M059J (cell line): ENCODE data around the gene KDM8. TPM values are rescaled to one million over a fixed set of nuclear protein-coding genes. Genes with fewer than 3 reads are reported as not detected.
"Not testable (repeated sequence)": the region's sequence is repeated elsewhere in the genome, so short reads cannot be mapped to it uniquely, and the experiment has no call there.

Experiments
- DNase-seq: peaks from one replicate; pipeline ENCODE4 v3.0.0-alpha.2; 2012; ENCODE audit warnings: low read depth
- total RNA-seq: library from RNA; depleted of rRNA; stranded (reverse); fragments of >200 nt; shearing (Covaris generic); gene quantifications from 2 replicates; pipeline ENCODE4 v1.2.3, GENCODE V29; 2014

KDM8 gene
- total RNA-seq, 1 experiment from 2014 or later: 4.7 TPM

GRCh38 chr16:27191352-27191924 is 11.9 kb upstream of the KDM8 start:
- no peak for DNase-seq

- no peak for DNase-seq
Measured at GRCh38 chr16:27193300-27193990, 9.9 kb upstream of the KDM8 start.

GRCh38 chr16:27195076-27195741 is 8.1 kb upstream of the KDM8 start:
- DNase-seq: no peak

- DNase-seq: no peak
Measured at GRCh38 chr16:27195941-27196595, 7.3 kb upstream of the KDM8 start.

GRCh38 chr16:27197004-27197403 is 6.3 kb upstream of the KDM8 start:
- no peak for DNase-seq

GRCh38 chr16:27198451-27199234 is 4.7 kb upstream of the KDM8 start:
- DNase-seq: no peak

GRCh38 chr16:27199235-27199586 is 4.1 kb upstream of the KDM8 start:
- DNase-seq: no peak

GRCh38 chr16:27199736-27200135 is 3.6 kb upstream of the KDM8 start:
- peak; percentile 60 for DNase-seq

- DNase-seq: not testable (repeated sequence)
Measured at GRCh38 chr16:27200914-27201313, 2.4 kb upstream of the KDM8 start.

- DNase-seq: no peak
Measured at GRCh38 chr16:27202923-27203506, 311 bp upstream of the KDM8 start.

- DNase-seq: no peak
Measured at GRCh38 chr16:27204312-27204915, 1.1 kb downstream of the KDM8 start.

- DNase-seq: no peak
Measured at GRCh38 chr16:27205423-27206065, 2.2 kb downstream of the KDM8 start.

- not testable (repeated sequence) for DNase-seq
Measured at GRCh38 chr16:27207121-27207520, 3.8 kb downstream of the KDM8 start.

- no peak for DNase-seq
Measured at GRCh38 chr16:27208081-27208680, 4.9 kb downstream of the KDM8 start.

- DNase-seq: no peak
Measured at GRCh38 chr16:27208796-27209195, 5.5 kb downstream of the KDM8 start.

- no peak for DNase-seq
Measured at GRCh38 chr16:27209591-27209990, 6.3 kb downstream of the KDM8 start.

GRCh38 chr16:27210174-27210573 is 6.8 kb downstream of the KDM8 start:
- DNase-seq: no peak

GRCh38 chr16:27211026-27211425 is 7.7 kb downstream of the KDM8 start:
- DNase-seq: no peak

- DNase-seq: no peak
Measured at GRCh38 chr16:27214084-27214961, 11.0 kb downstream of the KDM8 start.
